SU-DHL-6 (cell line): Measurements from ENCODE around the gene PSMG1.

Source experiments
- CTCF ChIP-seq: fragments of 200-600 bp; sonication (generic); IDR thresholded peaks from one replicate; pipeline ENCODE4 v1.5.1; 2017; ENCODE audit warnings: antibody characterized with exemption, mild to moderate bottlenecking, low read length, moderate library complexity; ENCODE audit not compliant: insufficient read depth, poor library complexity, severe bottlenecking
- EZH2phosphoT487 ChIP-seq: fragments of 200-600 bp; sonication (generic), shearing (Covaris generic); conservative IDR thresholded peaks from 2 replicates; pipeline ENCODE4 v1.6.1; 2018; ENCODE audit warnings: mild to moderate bottlenecking, antibody characterized with exemption, low read length, moderate library complexity, mixed read lengths

DNA sequence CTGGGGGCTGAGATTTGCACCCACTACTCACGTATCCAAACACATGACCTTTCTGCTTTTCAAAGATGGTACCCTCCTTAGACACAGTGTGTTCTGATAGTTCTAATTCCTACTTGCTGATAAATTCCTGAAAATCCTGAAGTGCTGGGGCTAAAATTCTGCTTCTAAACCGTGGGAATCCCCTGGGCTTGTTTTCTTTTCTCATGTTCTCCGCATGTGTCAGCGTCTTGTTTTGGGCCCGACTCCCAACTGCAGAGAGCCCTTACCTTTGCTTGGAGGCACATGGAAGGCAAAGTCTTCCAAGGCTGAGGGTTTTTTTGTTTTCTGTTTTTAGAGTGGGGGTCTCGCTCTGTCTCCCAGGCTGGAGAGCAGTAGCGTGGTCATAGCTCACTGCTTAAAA lies 27.2 kb downstream of the PSMG1 start:
- TF ChIP-seq CTCF (no peak), EZH2phosphoT487 (no peak)
